ENCODE data around the gene SEC31B. TPM values are rescaled to one million over a fixed set of nuclear protein-coding genes. Genes with fewer than 3 reads are reported as not detected.
A peak's percentile ranks its signal among the peaks of the same experiment; 100 is the strongest.

Gene SEC31B
- total RNA-seq, 1 experiment from 2014 or later: 6.3 TPM

DNA sequence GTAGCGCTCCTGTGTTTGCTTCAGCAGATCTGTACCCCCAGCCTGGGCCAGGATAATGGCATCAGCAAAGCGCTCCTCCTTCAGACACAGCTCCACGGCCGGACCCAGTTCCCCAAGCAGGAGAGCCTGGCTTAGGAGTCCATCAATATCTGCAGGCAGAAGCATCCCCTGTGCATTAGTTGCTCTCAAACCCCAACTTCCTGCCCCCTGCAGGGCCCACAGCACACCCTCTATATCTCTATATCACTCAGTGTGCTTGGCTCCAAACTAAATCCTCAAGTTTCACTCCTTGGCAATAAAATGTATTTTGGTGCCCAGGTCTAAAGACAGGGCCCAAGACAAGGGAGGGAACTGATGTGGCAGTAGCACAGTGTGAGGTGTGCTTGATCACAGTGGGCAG lies 21.6 kb downstream of the SEC31B start:
- Mint-ChIP-seq H3K27me3 (ENCODE audit: low read depth) (peaks cover 90% of the 10 kb centered on the region), H3K4me1 (no peaks in the 10 kb centered on the region), H3K4me3 (no peak overlapping the region), H3K36me3 (ENCODE audit: insufficient read depth in 1 of 3, low read depth in 3 of 3) (peaks cover 0 to 25% (median 0%) of the 10 kb centered on the region in 3 experiments; a peak in 3 of 7 replicates), H3K9me3 (no peaks in the 10 kb centered on the region), H3K27ac (peak overlapping the region in 1 of 3 experiments; percentile 20; a peak in 1 of 7 replicates)
- Histone ChIP-seq H3K4me2 (ENCODE audit: insufficient read depth, insufficient read length, low read length) (no peak overlapping the region), H4K5ac (ENCODE audit: insufficient read length, low read depth, low read length) (no peak overlapping the region), H2AK5ac (ENCODE audit: insufficient read length, low read length) (no peak overlapping the region), H4K20me1 (ENCODE audit: control insufficient read depth, insufficient read depth, insufficient read length) (no peaks in the 10 kb centered on the region), H2BK120ac (ENCODE audit: low read depth, low read length, poor library complexity, severe bottlenecking) (no peak overlapping the region), H2BK20ac (ENCODE audit: low read depth, low read length, poor library complexity, severe bottlenecking) (no peak overlapping the region), H2BK12ac (ENCODE audit: insufficient read length, low read depth, low read length) (no peak overlapping the region), H2AFZ (ENCODE audit: low read length) (no peak overlapping the region), H3K9ac (ENCODE audit: extremely low read depth, insufficient read length, low read length) (no peak overlapping the region), H3K4ac (ENCODE audit: low read depth, low read length) (no peak overlapping the region), H2BK5ac (ENCODE audit: insufficient read length, low read length) (no peak overlapping the region), H3K56ac (ENCODE audit: insufficient read length, low read depth, low read length) (no peak overlapping the region), H3K4me1 (ENCODE audit: insufficient read depth, low read length) (no peaks in the 10 kb centered on the region), H3K27me3 (ENCODE audit: insufficient read depth, low read length) (no peaks in the 10 kb centered on the region), H3K79me1 (ENCODE audit: insufficient read depth, low read depth, low read length, poor library complexity, severe bottlenecking) (no peaks in the 10 kb centered on the region), H3K23ac (ENCODE audit: insufficient read length, low read depth, low read length) (no peak overlapping the region), H3K23me2 (ENCODE audit: insufficient read length, low read depth, low read length, poor library complexity, severe bottlenecking) (no peaks in the 10 kb centered on the region), H3K79me2 (ENCODE audit: insufficient read depth, low read length) (no peaks in the 10 kb centered on the region), H3K9me3 (ENCODE audit: control insufficient read depth, low read depth, low read length) (no peaks in the 10 kb centered on the region), H3K18ac (ENCODE audit: insufficient read length, low read depth, low read length) (no peak overlapping the region), H2BK15ac (ENCODE audit: low read depth, low read length) (no peak overlapping the region), H3K27ac (ENCODE audit: insufficient read length, low read depth, low read length) (no peak overlapping the region), H3K14ac (ENCODE audit: insufficient read depth, low read length) (no peak overlapping the region), H3T11ph (ENCODE audit: low read length) (no peak overlapping the region), H4K8ac (replicated peaks; ENCODE audit: insufficient read length, low read depth, low read length) (no peak overlapping the region), H4K91ac (ENCODE audit: insufficient read length, low read depth, low read length) (no peak overlapping the region)
- WGBS (ENCODE audit: extremely low coverage, insufficient read length, low lambda C conversion rate): no CpG with 5 or more reads among the region's 4 CpGs
- TF ChIP-seq, protein P1, sequence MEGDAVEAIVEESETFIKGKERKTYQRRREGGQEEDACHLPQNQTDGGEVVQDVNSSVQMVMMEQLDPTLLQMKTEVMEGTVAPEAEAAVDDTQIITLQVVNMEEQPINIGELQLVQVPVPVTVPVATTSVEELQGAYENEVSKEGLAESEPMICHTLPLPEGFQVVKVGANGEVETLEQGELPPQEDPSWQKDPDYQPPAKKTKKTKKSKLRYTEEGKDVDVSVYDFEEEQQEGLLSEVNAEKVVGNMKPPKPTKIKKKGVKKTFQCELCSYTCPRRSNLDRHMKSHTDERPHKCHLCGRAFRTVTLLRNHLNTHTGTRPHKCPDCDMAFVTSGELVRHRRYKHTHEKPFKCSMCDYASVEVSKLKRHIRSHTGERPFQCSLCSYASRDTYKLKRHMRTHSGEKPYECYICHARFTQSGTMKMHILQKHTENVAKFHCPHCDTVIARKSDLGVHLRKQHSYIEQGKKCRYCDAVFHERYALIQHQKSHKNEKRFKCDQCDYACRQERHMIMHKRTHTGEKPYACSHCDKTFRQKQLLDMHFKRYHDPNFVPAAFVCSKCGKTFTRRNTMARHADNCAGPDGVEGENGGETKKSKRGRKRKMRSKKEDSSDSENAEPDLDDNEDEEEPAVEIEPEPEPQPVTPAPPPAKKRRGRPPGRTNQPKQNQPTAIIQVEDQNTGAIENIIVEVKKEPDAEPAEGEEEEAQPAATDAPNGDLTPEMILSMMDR (conservative IDR thresholded peaks at IDR 0.05): no peak
- no peak for DNase-seq
